ENCODE results near the gene RBM39.
"Not testable (repeated sequence)": the region's sequence is repeated elsewhere in the genome, so short reads cannot be mapped to it uniquely, and the experiment has no call there.

The RBM39 gene

DNA sequence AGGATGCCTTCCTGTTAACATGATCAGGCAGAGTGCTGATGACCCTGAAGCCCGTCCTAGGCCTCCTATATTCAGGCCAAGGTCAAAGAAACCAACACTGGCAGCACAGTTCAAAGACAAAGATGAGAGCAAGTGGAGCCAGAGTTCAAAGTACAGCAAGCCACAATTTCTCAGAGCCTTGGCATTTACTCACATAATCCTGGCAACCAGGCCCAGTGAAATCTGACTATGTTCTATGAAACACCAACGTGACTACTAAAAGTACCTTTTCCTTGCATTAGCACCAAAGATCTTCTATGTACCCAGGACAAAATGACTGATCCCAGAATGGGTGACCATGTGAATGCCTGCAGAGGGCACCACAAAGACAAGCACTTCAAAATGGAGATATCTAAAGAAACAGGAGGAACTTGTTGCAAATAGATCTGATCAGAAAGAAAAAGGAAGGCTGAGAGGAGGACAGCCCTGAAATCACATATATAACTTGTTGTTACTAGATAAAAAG, 46.8 kb downstream of the RBM39 start:
- Histone ChIP-seq H4K20me1 (ENCODE audit: insufficient read depth) (no peaks in the 10 kb centered on the region), H3K27ac (no peak overlapping the region), H3K36me3 (ENCODE audit: insufficient read depth) (no peaks in the 10 kb centered on the region; the same call in 1 of the 2 replicates), H3K9ac (no peak overlapping the region), H3K79me2 (ENCODE audit: insufficient read depth, low read depth) (peaks cover 5% of the 10 kb centered on the region; the same call in 1 of the 2 replicates), H3K4me1 (ENCODE audit: low read depth, poor library complexity, severe bottlenecking) (peaks cover 20% of the 10 kb centered on the region), H3K27me3 (ENCODE audit: insufficient read depth, low read depth) (no peaks in the 10 kb centered on the region), H2AFZ (ENCODE audit: low read depth) (no peak overlapping the region), H3K4me2 (no peak overlapping the region), H3K4me3 (IDR thresholded peaks at IDR 0.05; ENCODE audit: insufficient read depth, low read depth, low read length) (no peak overlapping the region)
- TF ChIP-seq, protein P1, sequence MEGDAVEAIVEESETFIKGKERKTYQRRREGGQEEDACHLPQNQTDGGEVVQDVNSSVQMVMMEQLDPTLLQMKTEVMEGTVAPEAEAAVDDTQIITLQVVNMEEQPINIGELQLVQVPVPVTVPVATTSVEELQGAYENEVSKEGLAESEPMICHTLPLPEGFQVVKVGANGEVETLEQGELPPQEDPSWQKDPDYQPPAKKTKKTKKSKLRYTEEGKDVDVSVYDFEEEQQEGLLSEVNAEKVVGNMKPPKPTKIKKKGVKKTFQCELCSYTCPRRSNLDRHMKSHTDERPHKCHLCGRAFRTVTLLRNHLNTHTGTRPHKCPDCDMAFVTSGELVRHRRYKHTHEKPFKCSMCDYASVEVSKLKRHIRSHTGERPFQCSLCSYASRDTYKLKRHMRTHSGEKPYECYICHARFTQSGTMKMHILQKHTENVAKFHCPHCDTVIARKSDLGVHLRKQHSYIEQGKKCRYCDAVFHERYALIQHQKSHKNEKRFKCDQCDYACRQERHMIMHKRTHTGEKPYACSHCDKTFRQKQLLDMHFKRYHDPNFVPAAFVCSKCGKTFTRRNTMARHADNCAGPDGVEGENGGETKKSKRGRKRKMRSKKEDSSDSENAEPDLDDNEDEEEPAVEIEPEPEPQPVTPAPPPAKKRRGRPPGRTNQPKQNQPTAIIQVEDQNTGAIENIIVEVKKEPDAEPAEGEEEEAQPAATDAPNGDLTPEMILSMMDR (conservative IDR thresholded peaks at IDR 0.05; ENCODE audit: low read depth, low read length): no peak

DNA sequence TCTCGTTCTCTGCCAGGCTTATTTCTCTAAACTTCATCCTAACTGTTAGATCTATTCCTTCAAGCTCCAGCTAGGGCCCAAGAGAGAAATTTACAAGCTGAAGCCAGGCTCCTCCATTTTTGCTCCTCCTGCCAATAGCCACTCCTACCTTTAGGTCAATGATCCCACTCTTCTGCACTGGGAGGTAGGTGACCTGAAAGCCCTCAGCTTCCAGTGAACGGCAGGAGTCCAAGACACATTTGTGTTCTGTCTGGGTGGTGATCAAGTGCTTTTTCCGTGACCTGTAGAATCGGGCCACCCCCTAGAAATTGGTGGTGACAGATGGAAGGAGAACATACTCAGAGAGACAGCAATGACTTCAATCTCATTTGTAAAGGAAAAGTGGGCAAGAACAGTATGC, 51.8 kb downstream of the RBM39 start:
- Histone ChIP-seq H3K79me2 (ENCODE audit: insufficient read depth, low read depth) (no peaks in the 10 kb centered on the region), H3K27ac (no peak overlapping the region), H3K27me3 (ENCODE audit: insufficient read depth, low read depth) (no peaks in the 10 kb centered on the region), H2AFZ (ENCODE audit: low read depth) (no peak overlapping the region), H3K36me3 (ENCODE audit: insufficient read depth) (no peaks in the 10 kb centered on the region; the same call in 1 of the 2 replicates), H3K4me2 (no peak overlapping the region), H3K4me3 (IDR thresholded peaks at IDR 0.05; ENCODE audit: insufficient read depth, low read depth, low read length) (no peak overlapping the region), H4K20me1 (ENCODE audit: insufficient read depth) (no peaks in the 10 kb centered on the region), H3K9ac (no peak overlapping the region), H3K4me1 (ENCODE audit: low read depth, poor library complexity, severe bottlenecking) (no peaks in the 10 kb centered on the region)
- TF ChIP-seq, protein P1 (conservative IDR thresholded peaks at IDR 0.05; ENCODE audit: low read depth, low read length): no peak

DNA sequence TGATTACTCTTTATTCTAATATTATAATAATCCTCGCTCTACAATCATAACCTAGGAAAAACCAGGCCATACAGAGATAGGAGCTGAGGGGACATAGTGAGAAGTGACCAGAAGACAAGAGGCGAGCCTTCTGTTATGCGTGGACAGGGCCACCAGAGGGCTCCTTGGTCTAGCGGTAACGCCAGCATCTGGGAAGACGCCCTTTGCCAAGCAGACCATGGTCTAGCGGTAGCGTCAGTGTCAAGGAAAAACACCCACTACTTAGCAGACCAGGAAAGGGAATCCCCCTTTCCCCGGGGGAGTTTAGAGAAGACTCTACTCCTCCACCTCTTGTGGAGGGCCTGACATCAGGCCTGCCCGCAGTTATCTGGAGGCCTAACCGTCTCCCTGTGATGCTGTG, 55.2 kb downstream of the RBM39 start:
- TF ChIP-seq, protein P1 (conservative IDR thresholded peaks at IDR 0.05; ENCODE audit: low read depth, low read length): 0 out of 2 replicates have a peak, but pooled peaks have one; percentile 16
- H3K27ac ChIP-seq; H3K36me3 ChIP-seq (ENCODE audit: insufficient read depth); H3K4me3 ChIP-seq (IDR thresholded peaks at IDR 0.05; ENCODE audit: insufficient read depth, low read depth, low read length); H3K4me2 ChIP-seq; H3K4me1 ChIP-seq (ENCODE audit: low read depth, poor library complexity, severe bottlenecking); H3K9ac ChIP-seq; H3K27me3 ChIP-seq (ENCODE audit: insufficient read depth, low read depth); H3K79me2 ChIP-seq (ENCODE audit: insufficient read depth, low read depth); H2AFZ ChIP-seq (ENCODE audit: low read depth); H4K20me1 ChIP-seq (ENCODE audit: insufficient read depth): not testable (repeated sequence)

DNA sequence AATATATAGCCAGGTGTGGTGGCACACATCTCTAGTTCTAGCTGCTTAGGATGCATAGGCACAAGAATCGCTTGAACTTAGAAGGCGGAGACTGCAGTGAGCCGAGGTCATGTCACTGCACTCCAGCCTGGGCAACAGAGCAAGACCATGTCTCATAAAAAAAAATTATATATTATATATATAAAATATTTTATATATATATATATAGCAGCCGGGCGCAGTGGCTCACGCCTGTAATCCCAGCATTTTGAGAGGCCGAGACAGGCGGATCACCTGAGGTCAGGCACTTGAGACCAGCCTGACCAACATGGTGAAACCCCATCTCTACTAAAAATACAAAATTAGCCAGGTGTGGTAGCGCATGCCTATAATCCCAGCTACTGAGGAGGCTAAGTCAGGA, 56.7 kb downstream of the RBM39 start:
- not testable (repeated sequence) for H3K9ac ChIP-seq; H3K4me2 ChIP-seq; H3K27ac ChIP-seq; H3K4me3 ChIP-seq (IDR thresholded peaks at IDR 0.05; ENCODE audit: insufficient read depth, low read depth, low read length); H3K36me3 ChIP-seq (ENCODE audit: insufficient read depth); H2AFZ ChIP-seq (ENCODE audit: low read depth); H4K20me1 ChIP-seq (ENCODE audit: insufficient read depth); H3K27me3 ChIP-seq (ENCODE audit: insufficient read depth, low read depth); H3K4me1 ChIP-seq (ENCODE audit: low read depth, poor library complexity, severe bottlenecking); H3K79me2 ChIP-seq (ENCODE audit: insufficient read depth, low read depth)

DNA sequence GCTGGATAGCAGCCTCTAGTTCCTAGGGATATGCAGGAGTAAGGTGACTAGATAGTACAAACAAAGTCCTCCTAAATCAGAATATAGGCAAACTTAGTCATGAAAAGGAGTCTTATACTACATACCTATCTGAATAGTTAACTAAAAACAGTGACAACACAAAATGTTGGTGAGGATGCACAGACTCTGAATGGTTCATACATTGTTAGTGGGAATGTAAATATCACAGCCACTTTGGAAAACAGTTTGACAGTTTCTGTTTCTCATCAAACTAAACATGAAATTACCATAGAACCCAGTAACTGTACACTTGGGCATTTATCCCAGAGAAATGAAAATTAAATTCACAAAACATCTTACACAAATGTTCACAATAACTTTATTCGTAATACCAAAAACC, 60.1 kb downstream of the RBM39 start:
- no peaks in the 10 kb centered on the region for H3K36me3 ChIP-seq (ENCODE audit: insufficient read depth)
- no peaks in the 10 kb centered on the region for H3K79me2 ChIP-seq (ENCODE audit: insufficient read depth, low read depth)
- H2AFZ ChIP-seq (ENCODE audit: low read depth): no peak overlapping the region
- H3K4me3 ChIP-seq (IDR thresholded peaks at IDR 0.05; ENCODE audit: insufficient read depth, low read depth, low read length): no peak overlapping the region
- H3K4me1 ChIP-seq (ENCODE audit: low read depth, poor library complexity, severe bottlenecking): no peaks in the 10 kb centered on the region
- no peak overlapping the region for H3K4me2 ChIP-seq
- TF ChIP-seq, protein P1 (conservative IDR thresholded peaks at IDR 0.05; ENCODE audit: low read depth, low read length): no peak
- no peaks in the 10 kb centered on the region for H4K20me1 ChIP-seq (ENCODE audit: insufficient read depth)
- H3K27ac ChIP-seq: no peak overlapping the region
- H3K9ac ChIP-seq: no peak overlapping the region
- H3K27me3 ChIP-seq (ENCODE audit: insufficient read depth, low read depth): no peaks in the 10 kb centered on the region

All from KMS-11 (cell line).